HL-60 (cell line): Measurements from ENCODE around the gene LSG1.

Experiments used
- POLR2AphosphoS5 ChIP-seq: IDR thresholded peaks from 2 replicates; pipeline ENCODE4 v1.6.1; 2012; ENCODE audit warnings: low read depth
- TF ChIP-seq, protein P1 (sequence below): IDR thresholded peaks from one replicate; pipeline ENCODE4 v1.5.1; 2011; ENCODE audit warnings: low read length, control low read depth, inconsistent platforms; ENCODE audit not compliant: insufficient read depth

DNA sequence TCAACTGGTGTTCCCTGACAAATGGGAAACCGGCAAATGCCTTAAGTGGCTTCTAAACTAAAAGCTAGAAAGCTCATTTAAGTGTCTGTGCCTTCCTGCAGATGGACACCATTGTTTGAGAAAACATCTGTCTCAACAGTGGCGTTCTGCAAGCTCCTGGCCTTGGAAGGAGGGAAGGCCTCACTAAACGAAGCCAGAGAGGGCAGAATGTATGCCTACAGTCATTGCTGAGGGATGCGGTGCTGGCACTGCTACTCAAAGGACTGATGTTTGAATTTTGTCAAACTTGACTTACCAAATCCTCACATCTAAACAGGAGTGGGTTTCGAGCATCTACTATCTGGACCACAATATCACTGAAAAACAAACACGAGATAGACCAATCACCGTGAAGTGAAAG lies 12.2 kb downstream of the LSG1 start:
- TF ChIP-seq, protein P1, sequence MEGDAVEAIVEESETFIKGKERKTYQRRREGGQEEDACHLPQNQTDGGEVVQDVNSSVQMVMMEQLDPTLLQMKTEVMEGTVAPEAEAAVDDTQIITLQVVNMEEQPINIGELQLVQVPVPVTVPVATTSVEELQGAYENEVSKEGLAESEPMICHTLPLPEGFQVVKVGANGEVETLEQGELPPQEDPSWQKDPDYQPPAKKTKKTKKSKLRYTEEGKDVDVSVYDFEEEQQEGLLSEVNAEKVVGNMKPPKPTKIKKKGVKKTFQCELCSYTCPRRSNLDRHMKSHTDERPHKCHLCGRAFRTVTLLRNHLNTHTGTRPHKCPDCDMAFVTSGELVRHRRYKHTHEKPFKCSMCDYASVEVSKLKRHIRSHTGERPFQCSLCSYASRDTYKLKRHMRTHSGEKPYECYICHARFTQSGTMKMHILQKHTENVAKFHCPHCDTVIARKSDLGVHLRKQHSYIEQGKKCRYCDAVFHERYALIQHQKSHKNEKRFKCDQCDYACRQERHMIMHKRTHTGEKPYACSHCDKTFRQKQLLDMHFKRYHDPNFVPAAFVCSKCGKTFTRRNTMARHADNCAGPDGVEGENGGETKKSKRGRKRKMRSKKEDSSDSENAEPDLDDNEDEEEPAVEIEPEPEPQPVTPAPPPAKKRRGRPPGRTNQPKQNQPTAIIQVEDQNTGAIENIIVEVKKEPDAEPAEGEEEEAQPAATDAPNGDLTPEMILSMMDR, result no peak
- no peak for TF ChIP-seq POLR2AphosphoS5
